HG03565 (cell line): ENCODE data around the gene SEMA4C.
A peak's percentile ranks its signal among the peaks of the same experiment; 100 is the strongest.

Experiments used
- ATAC-seq: cut with Tn5 transposase; IDR thresholded peaks from one replicate; pipeline ENCODE4 v1.9.1; 2021; ENCODE audit warnings: mild to moderate bottlenecking, moderate library complexity; ENCODE audit not compliant: unreplicated experiment

SEMA4C gene

GRCh38 chr2:96824079-96824870 lies 45.6 kb downstream of the SEMA4C start:
- no peak for ATAC-seq

GRCh38 chr2:96823198-96823597 lies 46.7 kb downstream of the SEMA4C start:
- ATAC-seq, result no peak

- no peak for ATAC-seq
Measured at GRCh38 chr2:96822786-96823185, 47.1 kb downstream of the SEMA4C start.

DNA sequence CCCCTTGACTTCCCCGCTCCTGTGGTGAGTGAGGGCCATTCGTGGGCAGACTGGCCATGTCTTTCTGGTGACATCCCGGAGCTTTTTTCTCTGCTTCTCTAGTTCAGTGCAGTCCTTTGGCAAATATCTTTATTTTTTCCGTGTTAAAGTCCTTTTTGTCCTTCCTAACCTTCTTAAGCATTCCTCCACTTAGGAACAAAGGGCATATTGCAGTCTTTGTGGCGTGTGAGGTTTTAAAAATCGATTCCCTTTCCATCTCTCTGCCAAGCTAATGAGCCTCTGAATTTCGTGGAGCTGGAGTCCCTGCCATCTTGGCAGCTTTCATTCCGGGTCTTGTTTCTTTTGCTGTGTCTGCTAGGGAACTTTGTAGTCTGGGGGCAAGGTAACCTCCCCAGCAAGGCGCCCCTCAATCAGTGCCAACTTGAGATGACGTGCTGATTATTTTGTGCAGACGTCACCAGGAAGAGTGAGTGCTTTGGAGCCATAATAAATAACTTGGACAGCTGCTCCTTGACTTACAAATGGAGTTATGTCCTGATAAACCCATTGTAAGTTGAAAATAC lies 48.7 kb downstream of the SEMA4C start:
- ATAC-seq, result no peak

- ATAC-seq, result no peak
Measured at GRCh38 chr2:96819876-96820511, 49.9 kb downstream of the SEMA4C start.

DNA sequence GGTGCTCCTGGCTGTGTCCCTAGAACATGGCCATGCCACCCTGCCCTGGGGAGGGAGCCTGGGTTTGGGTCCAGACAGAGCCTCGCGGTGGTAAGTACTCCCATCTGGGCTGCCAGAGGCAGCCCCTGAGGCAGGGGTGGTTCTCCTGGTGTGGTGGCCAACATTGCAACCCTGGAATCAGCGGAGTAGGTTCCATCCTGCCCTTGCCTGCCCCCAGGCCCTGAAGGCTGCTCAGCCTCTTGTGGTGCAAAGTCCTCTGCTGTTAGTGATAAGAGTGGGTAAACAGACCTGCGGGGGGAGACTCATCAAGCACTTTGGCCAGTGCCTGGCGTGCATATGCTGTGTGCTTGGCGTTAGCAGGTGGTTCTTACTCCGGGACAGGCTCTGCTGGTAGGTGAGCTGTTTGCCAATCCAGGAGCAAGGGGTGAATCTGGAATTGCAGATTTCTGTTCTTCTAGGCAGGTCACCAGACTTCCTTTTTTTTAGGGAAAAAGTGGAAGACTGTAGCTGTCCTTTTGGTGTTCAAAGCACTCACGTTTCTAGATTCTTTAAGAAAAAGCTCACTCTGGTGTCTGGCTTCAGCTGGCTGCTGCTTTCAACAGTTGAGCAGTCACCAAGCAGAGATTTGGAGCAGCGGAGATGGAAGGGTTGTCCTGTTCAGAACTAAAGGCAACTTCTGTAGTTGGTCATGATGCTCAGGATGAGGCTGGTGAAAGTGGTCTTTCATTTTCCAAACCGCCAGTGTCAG lies 50.6 kb downstream of the SEMA4C start:
- no peak for ATAC-seq

- ATAC-seq, result no peak
Measured at GRCh38 chr2:96817882-96818281, 52.0 kb downstream of the SEMA4C start.

DNA sequence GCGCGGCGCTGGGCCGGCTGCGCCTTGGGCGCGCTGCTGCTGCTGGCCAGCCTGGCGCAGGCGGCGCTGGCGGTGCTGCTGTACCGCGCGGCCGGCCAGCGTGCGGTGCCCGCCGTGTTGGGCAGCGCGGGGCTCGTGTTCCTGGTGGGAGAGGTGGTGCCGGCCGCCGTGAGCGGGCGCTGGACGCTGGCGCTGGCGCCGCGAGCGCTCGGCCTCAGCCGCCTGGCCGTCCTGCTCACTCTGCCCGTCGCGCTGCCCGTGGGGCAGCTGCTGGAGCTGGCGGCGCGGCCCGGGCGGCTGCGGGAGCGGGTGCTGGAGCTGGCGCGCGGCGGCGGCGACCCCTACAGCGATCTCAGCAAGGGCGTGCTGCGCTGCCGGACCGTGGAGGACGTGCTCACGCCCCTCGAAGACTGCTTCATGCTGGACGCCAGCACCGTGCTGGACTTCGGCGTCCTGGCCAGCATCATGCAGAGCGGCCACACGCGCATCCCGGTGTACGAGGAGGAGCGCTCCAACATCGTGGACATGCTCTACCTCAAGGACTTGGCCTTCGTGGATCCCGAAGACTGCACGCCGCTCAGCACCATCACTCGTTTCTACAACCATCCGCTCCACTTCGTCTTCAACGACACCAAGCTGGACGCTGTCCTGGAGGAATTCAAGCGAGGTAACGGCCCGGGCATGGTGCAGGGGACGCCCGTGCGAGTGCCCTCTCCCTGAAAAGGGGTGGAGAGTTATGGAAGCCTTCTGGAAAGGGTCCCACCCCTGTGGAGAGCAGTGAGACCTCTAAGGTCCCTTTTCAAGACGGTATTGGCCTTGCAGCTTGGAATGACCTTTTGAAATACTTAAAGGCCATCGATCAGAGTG lies 52.8 kb downstream of the SEMA4C start:
- ATAC-seq, result no peak

- ATAC-seq, result peak; percentile 60
Measured at GRCh38 chr2:96816127-96816835, 53.6 kb downstream of the SEMA4C start, which contains the start of gene CNNM3. TSS of gene CNNM3 (plus strand) at chr2:96816268. CDS start at chr2:96816278, 10 bp downstream.

DNA sequence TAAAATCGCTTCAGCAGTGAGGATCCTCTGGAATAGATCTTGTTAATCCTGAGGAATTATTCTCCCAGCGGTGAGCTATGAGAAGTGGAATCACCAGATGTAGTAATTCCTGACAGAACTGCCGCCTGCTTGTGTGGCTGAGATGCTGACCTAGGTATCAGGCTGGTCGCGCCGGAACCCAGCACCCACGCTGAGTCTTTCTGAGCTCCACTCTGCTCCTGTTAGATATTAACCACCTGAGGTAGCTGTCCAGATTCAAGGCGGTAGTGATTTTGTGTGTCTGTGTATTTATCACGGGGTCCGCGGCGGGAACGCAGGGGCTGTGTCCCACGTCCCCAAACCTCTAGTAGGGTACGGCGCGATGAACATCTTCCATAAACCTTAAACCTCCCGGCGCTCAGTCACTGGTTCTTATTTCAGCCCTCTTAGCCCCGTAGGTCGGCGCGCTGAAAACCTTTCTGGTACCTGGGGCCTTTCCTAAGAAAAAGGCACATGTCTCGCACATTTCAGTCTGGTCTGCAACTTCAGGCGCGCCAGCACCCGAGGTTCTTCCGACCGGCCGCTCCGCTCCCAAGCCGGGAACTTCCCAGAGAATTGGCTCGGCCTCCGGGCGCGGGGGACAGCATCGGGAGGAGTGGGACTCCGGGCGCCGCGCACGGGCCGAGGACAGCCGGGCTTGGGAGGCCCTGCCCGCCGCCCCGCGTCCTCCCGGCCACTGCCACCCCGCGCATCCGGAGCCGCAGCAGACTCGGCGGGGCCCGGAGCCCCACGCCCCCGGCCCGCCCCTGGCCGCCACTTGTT lies 54.4 kb downstream of the SEMA4C start:
- ATAC-seq, result no peak

DNA sequence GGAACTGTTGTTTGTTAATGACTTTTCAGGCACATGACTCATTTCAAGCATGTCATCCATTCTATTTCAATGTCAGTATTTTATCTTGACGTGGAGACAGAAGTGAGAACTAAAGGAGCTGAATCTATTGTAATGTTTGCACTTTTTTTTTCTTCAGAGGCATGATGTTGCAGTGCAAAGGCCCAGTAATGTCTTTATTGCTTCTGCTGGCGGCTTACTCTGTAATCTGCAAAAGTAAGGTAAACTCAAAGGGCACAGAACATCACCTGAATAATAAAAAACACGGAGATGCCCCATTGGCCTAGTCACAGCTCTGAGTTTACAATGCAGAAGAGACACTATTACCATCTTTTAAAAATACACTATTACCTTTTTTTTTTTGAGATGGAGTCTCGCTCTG lies 56.2 kb downstream of the SEMA4C start:
- ATAC-seq, result no peak

GRCh38 chr2:96811917-96812316 lies 58.0 kb downstream of the SEMA4C start:
- ATAC-seq, result no peak

DNA sequence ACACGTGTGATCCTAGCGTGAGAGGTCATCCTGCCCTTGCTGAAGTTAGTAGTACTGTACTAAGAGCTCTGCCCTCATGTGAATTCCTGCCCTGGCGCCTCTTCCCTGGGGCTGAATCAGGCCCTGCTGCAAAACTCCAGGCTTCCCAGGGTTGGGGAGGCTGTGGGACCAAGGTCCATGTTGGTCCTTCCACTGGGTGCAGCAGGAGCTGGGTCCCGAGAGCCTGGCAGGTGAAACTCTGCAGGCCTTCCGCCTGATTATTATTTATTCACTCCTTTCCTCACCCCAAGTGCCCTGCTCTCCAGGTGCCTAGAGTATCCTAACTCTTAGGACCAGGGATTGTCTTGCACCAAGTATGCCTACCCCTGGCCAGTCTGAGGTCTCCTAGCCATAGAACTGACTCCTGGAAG lies 59.1 kb downstream of the SEMA4C start:
- ATAC-seq, result no peak

GRCh38 chr2:96809951-96810782 lies 59.7 kb downstream of the SEMA4C start:
- ATAC-seq, result no peak
